Stimulated activated memory B cell treated with anti-CD40 and anti-IgM and Interleukin-4, amounts not matched to agents 10 μg/mL and 1 μg/mL and 100 μg/mL, for 72 hours (primary cell): ENCODE results near the gene PLXDC2.
A peak's percentile ranks its signal among the peaks of the same experiment; 100 is the strongest.
"Not testable (repeated sequence)": the region's sequence is repeated elsewhere in the genome, so short reads cannot be mapped to it uniquely, and the experiment has no call there.

Source experiments
- ATAC-seq: fragments of 150-1000 bp; cut with Tn5 transposase; 2 replicates; pipeline ENCODE4 v1.10.0; 2021
- H3K27ac Mint-ChIP-seq: one replicate; pipeline ENCODE4 v1.8.0; 2022; ENCODE audit warnings: mild to moderate bottlenecking, mixed read lengths
- H3K27me3 Mint-ChIP-seq: one replicate; pipeline ENCODE4 v1.8.0; 2022; ENCODE audit warnings: mixed read lengths
- H3K36me3 Mint-ChIP-seq: one replicate; pipeline ENCODE4 v1.8.0; 2022; ENCODE audit warnings: mixed read lengths
- H3K4me1 Mint-ChIP-seq: one replicate; pipeline ENCODE4 v1.8.0; 2022; ENCODE audit warnings: mixed read lengths
- H3K4me3 Mint-ChIP-seq: one replicate; pipeline ENCODE4 v1.8.0; 2022; ENCODE audit warnings: mild to moderate bottlenecking, moderate library complexity, mixed read lengths
- H3K9me3 Mint-ChIP-seq: one replicate; pipeline ENCODE4 v1.8.0; 2022; ENCODE audit warnings: mixed read lengths

PLXDC2 gene

GRCh38 chr10:19816411-19817230 is at the start of gene PLXDC2:
PLXDC2 (plus strand) TSS chr10:19816432.
- peak within 1 kb of the TSS; percentile 46 for H3K4me3 Mint-ChIP-seq
- H3K4me1 Mint-ChIP-seq = peaks cover 11% of the 10 kb centered on the region
- peak; percentile 65 for ATAC-seq
- no peak within 1 kb of the TSS for H3K27ac Mint-ChIP-seq
- no peaks in the 10 kb centered on the region for H3K36me3 Mint-ChIP-seq
- peaks cover 2% of the 10 kb centered on the region for H3K9me3 Mint-ChIP-seq
- peaks cover 44% of the 10 kb centered on the region for H3K27me3 Mint-ChIP-seq

- H3K27ac Mint-ChIP-seq = no peak overlapping the region
- H3K36me3 Mint-ChIP-seq = no peaks in the 10 kb centered on the region
- H3K27me3 Mint-ChIP-seq = no peaks in the 10 kb centered on the region
- no peak overlapping the region for H3K4me3 Mint-ChIP-seq
- ATAC-seq = no peak
- no peaks in the 10 kb centered on the region for H3K4me1 Mint-ChIP-seq
- H3K9me3 Mint-ChIP-seq = peaks cover 3% of the 10 kb centered on the region
Measured at GRCh38 chr10:19767876-19768275, 48.4 kb upstream of the PLXDC2 start.

- not testable (repeated sequence) for H3K27me3 Mint-ChIP-seq, H3K4me3 Mint-ChIP-seq, H3K4me1 Mint-ChIP-seq, H3K27ac Mint-ChIP-seq, H3K9me3 Mint-ChIP-seq, H3K36me3 Mint-ChIP-seq, ATAC-seq
Measured at GRCh38 chr10:19769826-19770225, 46.4 kb upstream of the PLXDC2 start.

GRCh38 chr10:19772972-19773371 is 43.3 kb upstream of the PLXDC2 start:
- H3K4me3 Mint-ChIP-seq = no peak overlapping the region
- H3K27ac Mint-ChIP-seq = no peak overlapping the region

GRCh38 chr10:19775296-19775695 is 40.9 kb upstream of the PLXDC2 start:
- H3K4me3 Mint-ChIP-seq = no peak overlapping the region
- H3K27me3 Mint-ChIP-seq = no peaks in the 10 kb centered on the region
- ATAC-seq = no peak
- no peaks in the 10 kb centered on the region for H3K4me1 Mint-ChIP-seq
- no peaks in the 10 kb centered on the region for H3K9me3 Mint-ChIP-seq
- H3K36me3 Mint-ChIP-seq = no peaks in the 10 kb centered on the region
- H3K27ac Mint-ChIP-seq = no peak overlapping the region

More at GRCh38 chr10:19772972-19773371, 43.3 kb upstream of the PLXDC2 start:
- H3K4me1 Mint-ChIP-seq = no peaks in the 10 kb centered on the region
- no peaks in the 10 kb centered on the region for H3K36me3 Mint-ChIP-seq
- no peak for ATAC-seq
- H3K27me3 Mint-ChIP-seq = no peaks in the 10 kb centered on the region
- H3K9me3 Mint-ChIP-seq = peaks cover 3% of the 10 kb centered on the region

GRCh38 chr10:19777806-19778205 is 38.4 kb upstream of the PLXDC2 start:
- no peak for ATAC-seq

GRCh38 chr10:19778996-19779395 is 37.2 kb upstream of the PLXDC2 start:
- Mint-ChIP-seq H3K36me3 (no peaks in the 10 kb centered on the region), H3K4me3 (no peak overlapping the region), H3K27ac (no peak overlapping the region), H3K27me3 (no peaks in the 10 kb centered on the region), H3K9me3 (peaks cover 6% of the 10 kb centered on the region), H3K4me1 (no peaks in the 10 kb centered on the region)
- no peak for ATAC-seq

More at GRCh38 chr10:19777806-19778205, 38.4 kb upstream of the PLXDC2 start:
- Mint-ChIP-seq H3K4me3 (no peak overlapping the region), H3K36me3 (no peaks in the 10 kb centered on the region), H3K4me1 (no peaks in the 10 kb centered on the region), H3K27ac (no peak overlapping the region), H3K9me3 (peaks cover 5% of the 10 kb centered on the region), H3K27me3 (no peaks in the 10 kb centered on the region)

GRCh38 chr10:19782430-19783089 is 33.7 kb upstream of the PLXDC2 start:
- H3K9me3 Mint-ChIP-seq = peaks cover 8% of the 10 kb centered on the region
- H3K4me3 Mint-ChIP-seq = no peak overlapping the region

GRCh38 chr10:19783721-19784120 is 32.5 kb upstream of the PLXDC2 start:
- Mint-ChIP-seq H3K9me3 (peaks cover 11% of the 10 kb centered on the region), H3K4me3 (no peak overlapping the region), H3K4me1 (no peaks in the 10 kb centered on the region), H3K27me3 (no peaks in the 10 kb centered on the region), H3K36me3 (no peaks in the 10 kb centered on the region), H3K27ac (no peak overlapping the region)
- no peak for ATAC-seq

More at GRCh38 chr10:19782430-19783089, 33.7 kb upstream of the PLXDC2 start:
- H3K27me3 Mint-ChIP-seq = no peaks in the 10 kb centered on the region
- H3K27ac Mint-ChIP-seq = no peak overlapping the region
- H3K36me3 Mint-ChIP-seq = no peaks in the 10 kb centered on the region
- H3K4me1 Mint-ChIP-seq = no peaks in the 10 kb centered on the region
- ATAC-seq = no peak

GRCh38 chr10:19785366-19785765 is 30.9 kb upstream of the PLXDC2 start:
- no peaks in the 10 kb centered on the region for H3K27me3 Mint-ChIP-seq
- ATAC-seq = no peak

GRCh38 chr10:19788075-19788686 is 28.1 kb upstream of the PLXDC2 start:
- ATAC-seq = no peak
- Mint-ChIP-seq H3K9me3 (peaks cover 5% of the 10 kb centered on the region), H3K27ac (no peak overlapping the region), H3K36me3 (no peaks in the 10 kb centered on the region), H3K4me1 (no peaks in the 10 kb centered on the region), H3K4me3 (no peak overlapping the region), H3K27me3 (no peaks in the 10 kb centered on the region)

More at GRCh38 chr10:19785366-19785765, 30.9 kb upstream of the PLXDC2 start:
- Mint-ChIP-seq H3K4me1 (no peaks in the 10 kb centered on the region), H3K9me3 (peaks cover 11% of the 10 kb centered on the region), H3K27ac (no peak overlapping the region), H3K36me3 (no peaks in the 10 kb centered on the region), H3K4me3 (no peak overlapping the region)

- Mint-ChIP-seq H3K27ac (no peak overlapping the region), H3K4me3 (no peak overlapping the region), H3K9me3 (peaks cover 5% of the 10 kb centered on the region), H3K4me1 (no peaks in the 10 kb centered on the region), H3K36me3 (no peaks in the 10 kb centered on the region), H3K27me3 (no peaks in the 10 kb centered on the region)
- no peak for ATAC-seq
Measured at GRCh38 chr10:19788902-19789301, 27.3 kb upstream of the PLXDC2 start.

GRCh38 chr10:19789607-19790006 is 26.6 kb upstream of the PLXDC2 start:
- H3K4me3 Mint-ChIP-seq = no peak overlapping the region
- no peaks in the 10 kb centered on the region for H3K36me3 Mint-ChIP-seq
- H3K27me3 Mint-ChIP-seq = no peaks in the 10 kb centered on the region
- H3K9me3 Mint-ChIP-seq = peaks cover 5% of the 10 kb centered on the region
- ATAC-seq = no peak
- H3K27ac Mint-ChIP-seq = no peak overlapping the region
- H3K4me1 Mint-ChIP-seq = no peaks in the 10 kb centered on the region

- H3K9me3 Mint-ChIP-seq = peaks cover 5% of the 10 kb centered on the region
- H3K4me3 Mint-ChIP-seq = no peak overlapping the region
- H3K4me1 Mint-ChIP-seq = no peaks in the 10 kb centered on the region
- H3K27ac Mint-ChIP-seq = no peak overlapping the region
- no peak for ATAC-seq
- H3K27me3 Mint-ChIP-seq = no peaks in the 10 kb centered on the region
- no peaks in the 10 kb centered on the region for H3K36me3 Mint-ChIP-seq
Measured at GRCh38 chr10:19791032-19791431, 25.2 kb upstream of the PLXDC2 start.

- Mint-ChIP-seq H3K36me3 (no peaks in the 10 kb centered on the region), H3K4me3 (no peak overlapping the region), H3K4me1 (no peaks in the 10 kb centered on the region), H3K9me3 (no peaks in the 10 kb centered on the region), H3K27ac (no peak overlapping the region), H3K27me3 (no peaks in the 10 kb centered on the region)
- ATAC-seq = no peak
Measured at GRCh38 chr10:19795684-19796083, 20.5 kb upstream of the PLXDC2 start.
